HEK293 (cell line): ENCODE data around the gene TNFRSF9.
A peak's percentile ranks its signal among the peaks of the same experiment; 100 is the strongest.

Experiments used
- KLF16 ChIP-seq: fragments of 450-650 bp; formaldehyde crosslinking; IDR thresholded peaks from 2 replicates; pipeline ENCODE4 v1.5.1; 2017; ENCODE audit warnings: missing biosample characterization, missing genetic modification characterization
- PBX3 ChIP-seq: sonication (generic); formaldehyde crosslinking; IDR thresholded peaks from 2 replicates; pipeline ENCODE4 v1.8.1; 2022; ENCODE audit warnings: mild to moderate bottlenecking, moderate library complexity, missing genetic modification reagents
- PRDM6 ChIP-seq: fragments of 450-650 bp; formaldehyde crosslinking; IDR thresholded peaks from 2 replicates; pipeline ENCODE4 v1.5.1; 2017; ENCODE audit warnings: missing biosample characterization, missing genetic modification characterization
- SALL2 ChIP-seq: fragments of 450-650 bp; formaldehyde crosslinking; IDR thresholded peaks from 2 replicates; pipeline ENCODE4 v1.5.0; 2017; ENCODE audit warnings: missing biosample characterization, mild to moderate bottlenecking, missing genetic modification characterization, borderline replicate concordance
- SP7 ChIP-seq: fragments of 450-650 bp; formaldehyde crosslinking; IDR thresholded peaks from 2 replicates; pipeline ENCODE4 v1.5.1; 2016; ENCODE audit warnings: missing biosample characterization, missing genetic modification characterization
- TRIM28 ChIP-seq: IDR thresholded peaks from 2 replicates; pipeline ENCODE4 v1.6.1; 2011; ENCODE audit warnings: low read length, control low read depth, borderline replicate concordance
- ZBTB20 ChIP-seq: fragments of 450-650 bp; formaldehyde crosslinking; IDR thresholded peaks from 2 replicates; pipeline ENCODE4 v1.5.1; 2016; ENCODE audit warnings: missing biosample characterization, missing genetic modification characterization
- ZFP37 ChIP-seq: fragments of 450-650 bp; formaldehyde crosslinking; IDR thresholded peaks from 2 replicates; pipeline ENCODE4 v1.5.1; 2016; ENCODE audit warnings: missing biosample characterization, missing genetic modification characterization
- ZNF148 ChIP-seq: fragments of 450-650 bp; formaldehyde crosslinking; IDR thresholded peaks from 2 replicates; pipeline ENCODE4 v1.5.0; 2017; ENCODE audit warnings: missing biosample characterization, missing genetic modification characterization, borderline replicate concordance
- ZNF157 ChIP-seq: fragments of 450-650 bp; formaldehyde crosslinking; IDR thresholded peaks from 2 replicates; pipeline ENCODE4 v1.5.1; 2016; ENCODE audit warnings: missing biosample characterization, missing genetic modification characterization
- ZNF2 ChIP-seq: fragments of 450-650 bp; formaldehyde crosslinking; IDR thresholded peaks from 2 replicates; pipeline ENCODE4 v1.5.1; 2016; ENCODE audit warnings: missing biosample characterization, missing genetic modification characterization
- ZNF223 ChIP-seq: fragments of 450-650 bp; formaldehyde crosslinking; IDR thresholded peaks from 2 replicates; pipeline ENCODE4 v1.5.1; 2016; ENCODE audit warnings: missing biosample characterization, missing genetic modification characterization
- ZNF248 ChIP-seq: fragments of 450-650 bp; formaldehyde crosslinking; IDR thresholded peaks from 2 replicates; pipeline ENCODE4 v1.5.1; 2017; ENCODE audit warnings: missing biosample characterization, missing genetic modification characterization
- ZNF26 ChIP-seq: fragments of 450-650 bp; formaldehyde crosslinking; IDR thresholded peaks from 2 replicates; pipeline ENCODE4 v1.5.1; 2016; ENCODE audit warnings: missing biosample characterization, missing genetic modification characterization
- ZNF274 ChIP-seq, 2 experiments: fragments of 200-500 bp in 1 of 2; fragments of 450-650 bp in 1 of 2; sonication (Bioruptor generic) in 1 of 2; formaldehyde crosslinking in 1 of 2; IDR thresholded peaks; 2 replicates each; pipeline versions ENCODE4 v1.5.1 to v1.6.1; 2014 to 2016; ENCODE audit warnings: borderline replicate concordance in 1 of 2, inconsistent platforms in 1 of 2, low read length in 1 of 2, missing biosample characterization in 1 of 2, missing genetic modification characterization in 1 of 2
- ZNF335 ChIP-seq: fragments of 450-650 bp; formaldehyde crosslinking; conservative IDR thresholded peaks from 2 replicates; pipeline ENCODE4 v1.5.1; 2016; ENCODE audit warnings: missing biosample characterization, missing genetic modification characterization
- ZNF391 ChIP-seq: fragments of 450-650 bp; formaldehyde crosslinking; IDR thresholded peaks from 2 replicates; pipeline ENCODE4 v1.5.1; 2016; ENCODE audit warnings: low read depth, missing biosample characterization, missing genetic modification characterization, borderline replicate concordance
- ZNF398 ChIP-seq: fragments of 450-650 bp; formaldehyde crosslinking; IDR thresholded peaks from 2 replicates; pipeline ENCODE4 v1.5.1; 2017; ENCODE audit warnings: missing biosample characterization, missing genetic modification characterization
- ZNF521 ChIP-seq: fragments of 450-650 bp; formaldehyde crosslinking; IDR thresholded peaks from 2 replicates; pipeline ENCODE4 v1.5.1; 2017; ENCODE audit warnings: missing biosample characterization, mild to moderate bottlenecking, missing genetic modification characterization
- ZNF530 ChIP-seq: fragments of 450-650 bp; formaldehyde crosslinking; IDR thresholded peaks from 2 replicates; pipeline ENCODE4 v1.5.1; 2016; ENCODE audit warnings: low read depth, missing biosample characterization, missing genetic modification characterization
- ZNF580 ChIP-seq: fragments of 450-650 bp; formaldehyde crosslinking; IDR thresholded peaks from 2 replicates; pipeline ENCODE4 v1.5.1; 2016; ENCODE audit warnings: missing biosample characterization, missing genetic modification characterization
- ZNF664 ChIP-seq: fragments of 450-650 bp; formaldehyde crosslinking; IDR thresholded peaks from 2 replicates; pipeline ENCODE4 v1.5.1; 2016; ENCODE audit warnings: missing biosample characterization, missing genetic modification characterization
- ZNF704 ChIP-seq: fragments of 450-650 bp; formaldehyde crosslinking; IDR thresholded peaks from 2 replicates; pipeline ENCODE4 v1.5.1; 2016; ENCODE audit warnings: missing biosample characterization, missing genetic modification characterization
- ZNF747 ChIP-seq: fragments of 450-650 bp; formaldehyde crosslinking; IDR thresholded peaks from 2 replicates; pipeline ENCODE4 v1.5.1; 2016; ENCODE audit warnings: missing biosample characterization, missing genetic modification characterization
- ZSCAN5A ChIP-seq: fragments of 450-650 bp; formaldehyde crosslinking; IDR thresholded peaks from 2 replicates; pipeline ENCODE4 v1.5.1; 2016; ENCODE audit warnings: missing biosample characterization, missing genetic modification characterization

Gene TNFRSF9

GRCh38 chr1:7961216-7962013, 20.8 kb upstream of the TNFRSF9 start, which contains the start of gene PARK7 (continued):
- TF ChIP-seq PRDM6 (tag by site-specific recombination) (0 out of 2 replicates have a peak, but pooled peaks have one; percentile 5), ZNF391 (tag by site-specific recombination) (no peak; the same call in 1 of the 2 replicates), ZNF521 (tag by site-specific recombination) (no peak), ZNF580 (tag by site-specific recombination) (peak; percentile 49; the same call in 1 of the 2 replicates), ZNF664 (tag by site-specific recombination) (no peak), KLF16 (tag by site-specific recombination) (peak; percentile 85), ZBTB20 (peak; percentile 65; the same call in 1 of the 2 replicates), ZNF274 (IDR thresholded peaks at IDR 0.05; ENCODE audit: low read length) (no peak), ZNF274 (tag by site-specific recombination; IDR thresholded peaks at IDR 0.05; ENCODE audit: borderline replicate concordance) (no peak), PBX3 (CRISPR knock-in tag) (peak; percentile 81; the same call in 1 of the 2 replicates), ZNF747 (tag by site-specific recombination) (no peak), ZNF335 (tag by site-specific recombination) (peak; percentile 76), SP7 (tag by site-specific recombination) (peak; percentile 87), SALL2 (no peak), ZNF2 (tag by site-specific recombination) (peak; percentile 88), ZNF148 (tag by site-specific recombination) (peak; percentile 5; the same call in 1 of the 2 replicates), ZNF157 (tag by site-specific recombination) (no peak), TRIM28 (peak; percentile 76; the same call in 1 of the 2 replicates), ZNF26 (tag by site-specific recombination) (no peak), ZNF398 (tag by site-specific recombination) (no peak; the same call in 1 of the 2 replicates), ZSCAN5A (0 out of 2 replicates have a peak, but pooled peaks have one; percentile 45), ZNF223 (no peak), ZNF530 (no peak), ZFP37 (tag by site-specific recombination) (peak; percentile 91; the same call in 1 of the 2 replicates), ZNF248 (tag by site-specific recombination) (no peak), ZNF704 (tag by site-specific recombination) (no peak)
